Muscle layer of colon (tissue), 2 donors: ENCODE results near the gene KLHL3.

Experiments used
- H3K27ac ChIP-seq: one replicate; pipeline ENCODE4 v1.7.0; 2013; ENCODE audit warnings: low read depth, mild to moderate bottlenecking, low read length, moderate library complexity
- H3K27me3 ChIP-seq, 2 donors: one replicate each; pipeline ENCODE4 v1.7.0; 2013; ENCODE audit warnings: low read length in 2 of 2, mild to moderate bottlenecking in 2 of 2; ENCODE audit not compliant: insufficient read depth in 2 of 2, control insufficient read depth in 1 of 2
- H3K36me3 ChIP-seq: one replicate; pipeline ENCODE4 v1.7.0; 2013; ENCODE audit warnings: mild to moderate bottlenecking, low read length; ENCODE audit not compliant: insufficient read depth
- H3K4me1 ChIP-seq: one replicate; pipeline ENCODE4 v1.7.0; 2013; ENCODE audit warnings: mild to moderate bottlenecking, low read length; ENCODE audit not compliant: insufficient read depth
- H3K4me3 ChIP-seq, 2 donors: one replicate each; pipeline ENCODE4 v1.7.0; 2013; ENCODE audit warnings: low read length in 2 of 2, low read depth in 1 of 2, mild to moderate bottlenecking in 1 of 2, moderate library complexity in 1 of 2
- H3K9ac ChIP-seq: one replicate; pipeline ENCODE4 v1.7.0; 2013; ENCODE audit warnings: low read length
- H3K9me3 ChIP-seq: one replicate; pipeline ENCODE4 v1.7.0; 2013; ENCODE audit warnings: mild to moderate bottlenecking, low read length
- donor health status: abdominal sarcoma.
- donor health status: Adenocarcinoma of cecum.

The KLHL3 gene

DNA sequence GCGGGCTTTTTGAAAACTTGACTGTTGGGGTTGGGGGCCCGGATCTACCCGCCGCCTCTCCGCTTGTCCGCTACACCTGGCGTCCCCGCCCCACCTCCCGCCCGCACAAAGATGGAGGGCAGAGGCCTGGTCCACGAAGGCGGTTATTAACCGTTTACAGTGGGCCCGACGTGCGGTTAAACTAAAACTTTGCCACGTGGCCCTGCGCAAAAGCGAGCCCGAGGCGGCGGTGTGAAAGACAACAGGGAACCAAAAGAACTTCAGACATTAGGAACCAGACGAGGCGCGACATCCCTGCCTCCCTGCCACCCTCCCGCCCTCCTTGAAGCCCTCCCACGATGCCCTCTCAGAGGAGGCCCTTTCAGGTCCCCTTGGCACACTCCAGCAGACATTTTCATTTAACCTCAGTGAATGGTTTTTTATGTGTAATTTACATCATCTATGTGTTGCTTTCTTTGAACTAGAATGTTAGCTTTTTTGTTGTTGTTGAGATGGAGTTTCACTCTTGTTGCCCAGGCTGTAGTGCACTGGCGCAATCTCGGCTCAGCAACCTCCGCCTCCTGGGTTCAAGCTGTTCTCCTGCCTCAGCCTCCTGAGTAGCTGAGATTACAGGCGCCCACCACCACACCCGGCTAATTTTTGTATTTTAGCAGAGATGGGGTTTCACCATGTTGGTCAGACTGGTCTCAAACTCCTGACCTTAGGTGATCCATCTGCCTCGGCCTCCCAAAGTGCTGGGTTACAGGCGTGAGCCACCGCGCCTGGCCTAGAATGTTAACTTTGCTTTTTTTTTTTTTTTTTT, 19.3 kb upstream of the KLHL3 start:
- peak overlapping the region; percentile 90 to 97 for H3K4me3 ChIP-seq
- H3K9me3 ChIP-seq, result no peaks in the 10 kb centered on the region
- H3K36me3 ChIP-seq, result no peaks in the 10 kb centered on the region
- no peak overlapping the region for H3K9ac ChIP-seq
- peaks cover 18% of the 10 kb centered on the region for H3K4me1 ChIP-seq
- peak overlapping the region; percentile 97 for H3K27ac ChIP-seq
- H3K27me3 ChIP-seq, result no peaks in the 10 kb centered on the region

DNA sequence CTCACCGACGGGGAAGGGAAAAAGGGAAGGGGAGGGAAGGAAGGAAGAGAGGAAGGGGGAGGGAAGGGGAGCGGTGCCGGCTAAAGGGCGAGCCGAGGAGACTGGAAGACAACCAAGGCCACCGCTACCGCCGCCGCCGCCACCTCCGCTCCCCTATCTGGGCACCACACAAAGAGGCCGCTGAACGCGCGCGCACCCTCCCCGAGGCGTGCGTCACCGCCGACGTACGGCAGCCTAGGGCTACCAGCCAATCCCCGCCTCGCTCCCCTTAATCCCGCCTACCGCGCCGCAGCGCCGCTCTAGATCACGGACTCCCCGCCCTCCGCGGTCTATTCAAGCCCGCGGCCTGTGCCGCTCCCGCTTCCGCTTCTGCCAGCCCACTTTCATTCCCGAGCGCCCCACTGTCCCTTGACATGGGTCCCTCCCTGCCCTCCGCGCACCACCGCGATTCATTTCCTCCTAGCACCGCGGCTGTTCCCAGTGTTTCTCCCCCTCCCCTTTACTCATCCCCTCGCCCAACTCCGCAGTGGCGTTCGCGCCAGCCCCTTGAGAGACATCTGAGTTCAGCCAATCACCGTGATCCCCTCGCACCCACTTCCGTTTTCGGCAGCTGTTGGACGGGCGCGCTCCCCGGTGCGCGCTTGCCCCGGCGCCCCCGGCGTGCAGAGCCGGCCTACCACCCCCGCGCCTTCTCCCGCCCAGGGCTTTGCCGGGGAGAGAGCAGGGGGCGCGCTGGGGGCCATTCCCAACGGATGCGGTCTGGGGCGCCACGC, 18.5 kb upstream of the KLHL3 start, which contains the start of gene HNRNPA0:
Gene HNRNPA0, minus strand, starts transcription at position 176 of the 773 bp plus-strand sequence. CDS start 297 bp downstream, outside the sequence.
- Histone ChIP-seq H3K9me3 (no peaks in the 10 kb centered on the region), H3K4me3 (peak within 1 kb of the TSS; percentile 90 to 97), H3K36me3 (no peaks in the 10 kb centered on the region), H3K27ac (peak within 1 kb of the TSS; percentile 97), H3K27me3 (no peaks in the 10 kb centered on the region), H3K9ac (peak within 1 kb of the TSS; percentile 99), H3K4me1 (peaks cover 18% of the 10 kb centered on the region)

GRCh38 chr5:137753691-137754187, 17.9 kb upstream of the KLHL3 start:
- H3K36me3 ChIP-seq, result no peaks in the 10 kb centered on the region
- peaks cover 18% of the 10 kb centered on the region for H3K4me1 ChIP-seq
- H3K9ac ChIP-seq, result peak overlapping the region; percentile 99
- peak overlapping the region; percentile 97 for H3K27ac ChIP-seq
- H3K9me3 ChIP-seq, result no peaks in the 10 kb centered on the region
- H3K27me3 ChIP-seq, result no peaks in the 10 kb centered on the region
- peak overlapping the region; percentile 90 to 97 for H3K4me3 ChIP-seq

DNA sequence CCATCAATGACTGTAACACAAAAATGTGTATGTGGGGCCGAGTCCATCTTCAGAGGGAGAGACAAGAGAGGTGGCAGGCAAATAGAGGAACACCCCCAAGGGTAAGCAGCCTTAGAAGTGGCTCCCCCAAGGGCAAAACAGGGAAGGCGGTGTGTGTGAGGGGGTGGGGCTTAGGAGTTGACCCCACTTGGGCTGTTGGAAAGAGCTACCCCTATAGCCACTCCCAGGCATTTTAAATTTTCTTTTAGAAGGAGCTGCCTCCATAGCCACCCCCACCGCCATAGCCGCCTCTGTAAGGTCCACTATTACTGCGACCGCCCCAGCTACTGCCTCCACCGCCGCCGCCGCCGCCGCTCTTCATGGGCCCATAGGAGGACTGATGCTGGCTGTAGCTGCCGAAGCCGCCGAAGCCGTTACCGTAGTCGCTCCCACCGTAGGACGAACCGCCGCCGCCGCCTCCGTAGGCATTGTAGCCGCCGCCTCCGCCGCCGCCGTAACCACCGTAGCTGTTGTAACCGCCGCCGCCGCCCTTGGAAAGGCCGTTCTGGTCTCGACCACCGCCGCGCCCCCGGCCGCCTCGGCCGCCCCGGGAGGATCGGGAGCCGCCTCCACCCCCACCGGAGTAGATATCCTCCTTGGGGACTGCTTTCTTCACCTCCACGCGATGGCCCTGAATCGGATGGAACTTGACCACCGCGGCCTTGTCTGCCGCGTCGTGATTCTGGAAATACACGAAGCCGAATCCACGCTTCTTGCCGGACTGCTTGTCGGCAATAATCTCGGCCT, 17.2 kb upstream of the KLHL3 start:
- Histone ChIP-seq H3K9me3 (no peaks in the 10 kb centered on the region), H3K27me3 (no peaks in the 10 kb centered on the region), H3K27ac (peak overlapping the region; percentile 97), H3K4me3 (peak overlapping the region; percentile 90 to 97), H3K36me3 (no peaks in the 10 kb centered on the region), H3K4me1 (peaks cover 18% of the 10 kb centered on the region), H3K9ac (peak overlapping the region; percentile 99)

DNA sequence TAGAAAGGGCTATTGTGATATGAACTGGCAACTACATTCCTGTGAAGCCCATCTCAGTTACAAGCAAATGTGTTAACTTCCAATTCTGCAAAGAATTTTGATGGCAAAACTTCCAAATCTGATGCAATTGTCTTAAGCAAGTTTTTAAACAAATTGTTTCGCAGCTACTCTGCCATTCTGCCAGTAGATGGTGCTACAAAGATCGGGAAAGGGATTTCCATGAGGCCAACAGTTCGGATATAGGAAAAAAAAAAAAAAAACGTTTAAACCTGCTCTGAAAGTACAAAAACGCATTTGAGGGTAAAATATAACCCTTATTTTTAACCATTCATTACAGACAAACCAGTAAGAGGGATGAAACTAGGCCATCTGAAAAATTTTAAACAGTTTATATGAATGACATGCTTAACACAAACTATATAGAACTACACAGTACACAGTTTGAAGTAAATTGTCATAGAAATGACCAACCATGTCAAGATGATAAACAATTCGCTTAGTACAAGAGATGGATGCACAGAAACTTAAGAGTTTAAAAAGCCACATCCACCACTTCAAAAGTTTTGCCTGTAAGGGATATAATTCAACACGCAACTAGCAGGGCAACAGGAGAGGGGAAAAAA, 16.1 kb upstream of the KLHL3 start:
- Histone ChIP-seq H3K27me3 (no peaks in the 10 kb centered on the region), H3K4me3 (peak overlapping the region; percentile 90 to 97), H3K36me3 (no peaks in the 10 kb centered on the region), H3K9me3 (no peaks in the 10 kb centered on the region), H3K9ac (peak overlapping the region; percentile 99), H3K27ac (peak overlapping the region; percentile 30), H3K4me1 (peaks cover 18% of the 10 kb centered on the region)

DNA sequence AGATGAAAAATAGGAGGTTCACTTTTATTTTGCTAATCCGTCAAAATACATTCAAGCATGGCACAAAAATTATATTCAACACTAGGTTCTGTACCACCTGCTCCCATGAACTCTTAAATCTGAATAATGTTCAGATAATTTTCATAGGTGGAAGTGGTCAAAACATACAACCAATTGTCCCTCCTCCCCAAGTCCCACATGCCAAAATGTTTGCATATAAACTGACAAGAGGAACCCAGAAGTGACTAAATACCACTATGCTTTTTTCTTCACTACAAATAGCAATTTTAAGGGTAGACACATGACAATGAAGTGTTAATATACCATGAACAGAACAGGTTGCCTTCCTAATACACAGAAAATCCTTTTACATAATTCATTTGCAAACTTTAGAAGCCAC, 14.5 kb upstream of the KLHL3 start:
- Histone ChIP-seq H3K36me3 (no peaks in the 10 kb centered on the region), H3K4me1 (peaks cover 18% of the 10 kb centered on the region), H3K4me3 (no peak overlapping the region), H3K27me3 (no peaks in the 10 kb centered on the region), H3K27ac (no peak overlapping the region), H3K9ac (peak overlapping the region; percentile 0), H3K9me3 (no peaks in the 10 kb centered on the region)

GRCh38 chr5:137747848-137748247, 12.0 kb upstream of the KLHL3 start:
- H3K9ac ChIP-seq, result no peak overlapping the region
- no peaks in the 10 kb centered on the region for H3K36me3 ChIP-seq
- H3K27ac ChIP-seq, result no peak overlapping the region
- H3K27me3 ChIP-seq, result no peaks in the 10 kb centered on the region
- no peak overlapping the region for H3K4me3 ChIP-seq
- H3K9me3 ChIP-seq, result no peaks in the 10 kb centered on the region
- H3K4me1 ChIP-seq, result peaks cover 14% of the 10 kb centered on the region

DNA sequence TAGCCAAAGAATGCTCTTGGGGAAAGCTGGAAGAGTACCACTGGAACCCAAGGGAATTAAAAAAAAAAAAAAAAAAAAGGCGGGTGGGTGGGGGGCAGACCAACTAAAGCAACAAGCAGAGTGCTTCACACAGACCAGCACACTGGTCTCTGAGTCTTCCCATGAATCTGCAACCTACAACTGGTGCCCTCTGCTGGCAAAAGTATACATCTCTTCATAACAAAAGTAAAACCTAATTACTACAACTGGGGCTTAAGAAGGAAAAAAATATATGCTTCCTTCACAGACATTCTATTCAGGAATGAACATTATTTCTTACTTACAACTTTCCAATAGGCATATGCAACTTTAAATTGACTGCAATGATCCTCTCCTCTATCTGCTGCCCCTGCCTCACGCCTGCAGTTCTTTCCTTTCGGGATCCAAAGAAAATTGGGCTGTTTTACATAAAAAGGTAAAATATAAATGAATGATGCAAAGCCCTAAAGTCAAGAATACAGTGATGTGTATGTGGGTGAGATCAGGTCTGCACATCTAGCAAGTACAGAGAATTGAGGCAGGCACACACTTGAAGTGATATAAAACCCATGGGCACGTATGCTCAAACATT, 7.2 kb upstream of the KLHL3 start:
- H3K27ac ChIP-seq, result no peak overlapping the region
- H3K27me3 ChIP-seq, result no peaks in the 10 kb centered on the region
- H3K36me3 ChIP-seq, result no peaks in the 10 kb centered on the region
- H3K9me3 ChIP-seq, result no peaks in the 10 kb centered on the region
- no peak overlapping the region for H3K9ac ChIP-seq
- H3K4me3 ChIP-seq, result no peak overlapping the region
- H3K4me1 ChIP-seq, result no peaks in the 10 kb centered on the region

DNA sequence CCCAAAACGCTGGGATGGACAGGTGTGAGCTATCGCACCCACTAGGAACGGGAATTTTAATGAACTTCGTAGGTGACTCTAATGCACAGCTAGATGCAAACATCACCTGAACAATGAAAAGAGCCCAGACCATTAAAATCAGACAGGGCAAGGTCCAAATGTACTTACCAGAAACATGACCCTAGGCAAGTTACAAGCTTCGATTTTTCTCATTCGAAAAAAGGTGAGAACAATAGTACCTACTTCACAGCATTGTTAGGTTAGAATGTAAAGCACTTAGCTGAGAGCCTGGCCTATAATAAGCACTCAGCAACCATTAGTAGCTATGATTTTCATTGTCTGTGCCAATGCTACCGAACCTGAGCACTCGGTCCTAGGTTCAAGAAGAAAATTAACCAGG, 5.8 kb upstream of the KLHL3 start:
- Histone ChIP-seq H3K9me3 (no peaks in the 10 kb centered on the region), H3K4me3 (no peak overlapping the region), H3K36me3 (no peaks in the 10 kb centered on the region), H3K27ac (no peak overlapping the region), H3K27me3 (no peaks in the 10 kb centered on the region), H3K9ac (no peak overlapping the region), H3K4me1 (no peaks in the 10 kb centered on the region)

DNA sequence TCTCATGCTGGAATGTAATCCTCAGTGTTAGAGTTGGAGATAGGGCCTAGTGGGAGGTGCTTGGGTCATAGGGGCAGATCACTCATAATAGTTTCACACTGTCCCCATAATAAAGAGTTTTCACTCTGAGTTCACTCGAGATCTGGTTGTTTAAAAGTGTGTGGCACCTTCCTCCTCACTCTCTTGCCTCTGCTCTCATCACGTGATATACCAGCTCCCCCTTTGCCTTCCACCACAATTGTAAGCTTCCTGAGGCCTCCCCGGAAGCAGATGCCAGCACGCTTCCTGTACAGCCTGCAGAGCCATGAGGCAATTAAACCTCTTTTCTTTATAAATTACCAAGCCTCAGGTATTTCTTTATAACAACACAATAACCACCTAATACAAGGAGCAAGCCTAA, 3.8 kb upstream of the KLHL3 start:
- Histone ChIP-seq H3K27ac (no peak overlapping the region), H3K36me3 (no peaks in the 10 kb centered on the region), H3K9ac (no peak overlapping the region), H3K4me1 (peaks cover 13% of the 10 kb centered on the region), H3K4me3 (no peak overlapping the region), H3K9me3 (no peaks in the 10 kb centered on the region), H3K27me3 (no peaks in the 10 kb centered on the region)
